NCI-H1436 treated with DMSO at 0.1 percent for 48 hours (cell line): ENCODE results near the gene ORAI2.

Experiments used
- DNase-seq: peaks from one replicate; lab custom pipeline; 2025; lab: John Stamatoyannopoulos, UW

Gene ORAI2

DNA sequence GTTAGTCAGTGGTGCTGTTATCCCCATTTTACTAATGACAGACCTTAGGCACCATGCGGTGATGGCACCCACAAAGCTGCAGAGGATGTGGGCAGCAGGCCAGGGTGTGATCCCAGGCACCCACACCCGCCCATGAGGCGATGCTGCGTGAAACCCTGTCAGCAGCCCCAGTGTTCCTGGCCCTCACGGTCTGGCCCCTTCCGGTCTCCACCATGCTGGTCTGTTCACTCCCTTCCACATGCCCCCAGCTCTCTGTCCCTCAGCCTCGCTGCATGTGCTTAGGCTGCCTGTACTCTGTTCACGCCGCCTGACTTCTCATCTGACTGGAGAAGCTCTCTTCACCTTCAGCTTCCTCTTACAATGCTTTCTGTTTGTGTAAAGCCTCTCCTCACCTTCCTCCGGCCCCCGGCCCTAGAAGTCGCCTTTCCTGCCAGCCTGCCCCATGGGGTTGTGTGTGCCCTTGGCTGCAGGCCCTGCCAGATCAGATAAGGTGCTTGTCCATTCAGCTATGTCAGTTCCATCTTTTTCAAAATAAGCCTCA, 17.6 kb upstream of the ORAI2 start:
- DNase-seq: no peak

DNA sequence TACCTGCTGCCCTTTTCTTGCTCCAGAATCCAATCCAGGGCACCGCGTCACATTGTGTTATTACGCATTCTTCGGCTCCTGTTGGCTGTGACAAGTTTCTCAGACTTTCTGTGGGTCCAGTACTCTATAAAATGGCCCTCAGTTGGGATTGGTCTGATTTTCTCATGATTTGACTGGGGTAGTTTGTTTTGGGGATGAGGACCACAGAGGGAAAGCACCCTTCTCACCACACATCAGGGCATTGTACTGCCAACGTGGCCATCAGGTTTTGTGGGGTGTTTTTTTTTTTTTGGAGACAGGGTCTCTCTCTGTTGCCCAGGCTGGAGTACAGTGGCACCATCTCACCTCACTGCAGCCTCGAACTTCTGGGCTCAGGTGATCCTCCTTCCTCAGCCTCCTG, 17.0 kb upstream of the ORAI2 start:
- no peak for DNase-seq

DNA sequence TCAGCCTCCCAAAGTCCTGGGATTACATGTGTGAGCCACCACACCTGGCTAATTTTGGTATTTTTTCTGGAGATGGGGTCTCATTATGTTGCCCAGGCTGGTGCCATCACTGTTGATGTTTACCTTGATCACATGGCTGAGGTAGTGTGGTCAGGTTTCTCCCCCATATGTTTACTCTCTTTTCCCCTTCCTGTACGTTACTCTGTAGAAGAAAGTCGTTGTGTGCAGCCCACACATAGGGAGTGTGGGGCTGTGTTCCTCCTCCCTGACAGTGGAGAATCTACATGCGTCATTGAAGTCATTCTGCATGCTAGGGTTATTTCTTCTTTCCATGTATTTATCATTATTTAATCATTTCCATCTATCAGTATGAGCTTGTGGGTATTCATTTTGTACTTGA, 16.3 kb upstream of the ORAI2 start:
- DNase-seq: no peak

DNA sequence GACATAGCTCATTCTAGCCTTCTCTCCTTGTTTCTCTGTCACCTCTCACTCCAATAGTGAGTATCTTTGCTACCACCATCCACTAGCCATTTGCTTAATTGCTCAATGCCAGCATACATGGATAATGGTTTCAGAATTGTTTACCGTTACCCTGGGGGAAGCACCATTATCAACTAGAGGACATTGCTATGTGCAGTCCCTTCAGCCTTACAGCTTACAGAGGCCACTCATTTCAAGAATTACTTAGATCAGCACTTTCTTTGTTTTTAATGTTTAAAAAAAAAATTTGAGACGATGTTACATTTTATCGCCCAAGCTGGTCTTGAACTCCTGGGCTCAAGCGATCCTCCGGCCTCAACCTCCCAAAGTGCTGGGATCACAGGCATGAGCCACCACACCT, 14.8 kb upstream of the ORAI2 start:
- DNase-seq: no peak

DNA sequence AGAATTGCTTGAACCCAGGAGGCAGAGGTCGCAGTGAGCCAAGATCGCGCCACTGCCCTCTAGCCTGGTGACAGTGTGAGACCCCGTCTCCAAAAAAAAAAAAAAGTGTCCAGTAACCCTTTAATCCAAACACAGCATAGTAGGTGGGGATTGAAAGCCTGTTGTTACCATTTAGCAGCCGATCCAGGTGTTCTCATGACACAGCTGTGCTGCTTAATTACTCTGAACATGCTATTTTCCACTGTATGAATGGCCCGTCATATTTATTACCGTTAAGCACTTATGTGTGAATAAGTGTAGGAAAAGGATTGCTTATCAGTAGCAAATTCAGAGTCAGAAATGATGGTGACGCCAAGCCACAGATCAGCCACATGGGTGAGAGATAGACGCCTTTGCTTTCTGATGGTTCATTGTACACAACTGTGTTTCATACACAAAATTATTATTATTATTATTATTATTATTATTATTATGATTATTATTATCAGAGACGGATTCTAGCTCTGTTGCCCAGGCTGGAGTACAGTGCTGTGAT, 11.6 kb upstream of the ORAI2 start:
- no peak for DNase-seq

DNA sequence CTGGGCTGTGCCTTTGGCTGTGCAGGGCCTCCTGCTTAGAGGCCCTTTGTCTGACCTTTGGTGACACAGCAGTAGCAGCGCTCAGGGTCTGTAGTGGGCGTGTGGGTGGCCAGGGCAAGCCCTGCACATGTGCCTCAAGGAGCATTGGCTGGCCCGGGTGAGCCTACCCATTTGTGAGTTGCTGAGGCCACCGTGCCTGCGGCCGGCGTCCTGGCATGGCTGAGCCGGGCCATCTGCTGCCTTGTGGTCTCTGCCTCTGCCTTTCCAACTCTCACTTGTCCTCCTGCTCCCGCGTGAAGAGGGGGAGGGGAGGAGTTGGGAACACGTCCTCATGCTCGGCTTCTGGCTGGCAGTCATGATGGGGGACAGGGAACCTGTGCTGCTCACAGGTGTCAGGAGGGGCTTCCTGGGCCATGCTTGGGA, 9.2 kb upstream of the ORAI2 start:
- no peak for DNase-seq

DNA sequence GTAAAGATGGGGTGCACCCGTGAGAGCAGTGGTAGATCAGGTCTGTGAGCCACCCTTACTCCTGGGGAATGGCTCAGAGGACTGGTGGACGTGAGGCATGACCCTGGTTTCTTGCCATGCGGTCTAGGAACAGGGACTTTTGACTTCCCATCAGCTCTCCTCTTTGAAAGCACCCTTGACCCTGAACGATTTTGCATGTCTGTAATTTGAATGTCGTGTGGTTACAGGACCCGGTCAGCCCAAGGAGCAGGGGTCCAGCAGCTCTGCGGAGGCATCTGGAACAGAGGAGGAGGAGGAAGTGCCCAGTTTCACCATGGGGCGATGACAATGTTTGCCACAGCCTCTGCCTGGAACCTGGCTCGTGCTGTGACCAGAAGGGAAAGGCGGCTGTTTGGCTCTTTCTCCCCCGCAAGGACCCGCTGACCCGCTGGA, 8.6 kb upstream of the ORAI2 start:
- DNase-seq: no peak

DNA sequence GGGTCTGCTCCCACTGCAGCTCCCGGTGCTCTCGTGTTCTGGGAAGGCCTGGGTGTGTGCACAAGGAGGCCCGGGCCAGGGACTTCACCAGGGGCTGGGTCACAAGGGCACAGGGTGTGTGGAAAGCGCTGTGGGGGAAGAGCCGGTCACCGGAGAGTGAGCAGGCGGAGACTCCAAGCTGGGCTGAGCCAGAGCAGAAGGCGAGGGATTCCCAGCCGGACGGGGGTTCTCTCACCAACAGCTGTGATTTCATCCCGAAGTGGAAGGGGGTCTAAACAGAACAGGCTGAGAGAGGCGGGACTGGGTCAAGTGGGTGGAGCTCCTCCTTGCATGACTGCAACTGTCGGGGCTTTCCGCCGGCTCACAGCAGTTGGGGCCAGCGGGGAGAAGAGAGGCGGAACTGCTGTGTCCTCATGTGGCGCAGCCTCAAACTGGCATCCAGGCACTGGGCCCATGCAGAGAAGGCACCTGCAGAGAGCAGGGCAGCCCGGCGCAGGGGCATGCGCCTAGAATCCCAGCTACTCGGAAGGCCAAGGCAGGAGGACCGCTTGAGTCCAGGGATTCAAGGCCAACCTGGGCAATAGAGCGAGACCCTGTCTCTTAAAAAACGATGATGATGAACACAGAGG, 7.6 kb upstream of the ORAI2 start:
- DNase-seq: no peak

DNA sequence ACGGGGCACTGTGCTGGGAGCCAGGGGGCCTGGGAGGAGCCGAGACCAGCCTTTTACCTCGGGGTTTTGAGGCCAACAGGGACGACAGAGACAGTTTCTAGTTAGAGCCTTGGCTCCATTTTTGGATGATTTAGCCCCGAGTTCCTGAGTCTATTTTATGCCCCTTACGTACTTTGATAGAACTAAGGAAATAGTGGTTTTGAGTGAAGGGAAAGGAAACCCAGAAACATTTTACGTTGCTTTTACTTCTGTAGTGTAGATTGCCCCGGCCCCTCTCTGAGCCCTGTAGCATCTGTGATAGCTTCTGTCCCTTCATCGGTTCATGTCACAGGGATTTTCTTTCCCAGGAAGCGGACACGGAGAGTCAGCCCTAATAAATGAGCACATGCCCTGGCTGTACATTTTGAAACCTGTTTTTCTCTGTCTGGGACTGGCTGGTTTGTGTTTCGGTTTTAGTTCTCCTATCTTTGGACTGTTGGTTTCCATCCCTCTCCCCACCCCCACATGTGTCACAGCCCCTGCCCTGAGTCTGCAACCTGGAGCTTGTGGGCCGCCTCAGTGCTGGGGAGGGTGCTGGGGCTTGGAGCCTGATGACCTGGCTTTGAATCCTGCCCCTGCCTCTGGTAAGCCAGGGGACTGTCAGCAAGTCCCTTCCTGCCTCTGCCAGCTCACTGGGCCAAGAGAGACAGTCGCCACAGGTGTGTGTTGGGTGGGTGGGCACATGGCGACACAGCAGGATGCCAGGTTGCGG, 6.9 kb upstream of the ORAI2 start:
- no peak for DNase-seq

DNA sequence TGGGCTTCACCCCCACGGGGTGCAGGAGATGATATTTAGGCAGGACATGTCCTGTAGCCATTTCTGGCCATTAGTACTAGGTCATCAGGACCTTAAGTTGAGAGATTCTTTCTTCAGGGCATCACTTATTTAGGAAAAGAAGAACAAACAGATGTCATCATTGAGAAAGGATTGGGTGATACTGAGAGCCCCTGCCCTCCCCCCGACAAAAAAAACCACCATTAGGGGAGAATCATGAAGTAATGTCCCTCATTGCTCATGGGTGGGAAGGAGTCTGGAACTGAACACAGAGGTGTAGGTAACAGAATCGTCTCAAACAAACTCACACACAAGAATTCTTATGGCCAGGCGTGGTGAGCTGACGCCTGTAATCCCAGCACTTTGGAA, 6.4 kb upstream of the ORAI2 start:
- no peak for DNase-seq

DNA sequence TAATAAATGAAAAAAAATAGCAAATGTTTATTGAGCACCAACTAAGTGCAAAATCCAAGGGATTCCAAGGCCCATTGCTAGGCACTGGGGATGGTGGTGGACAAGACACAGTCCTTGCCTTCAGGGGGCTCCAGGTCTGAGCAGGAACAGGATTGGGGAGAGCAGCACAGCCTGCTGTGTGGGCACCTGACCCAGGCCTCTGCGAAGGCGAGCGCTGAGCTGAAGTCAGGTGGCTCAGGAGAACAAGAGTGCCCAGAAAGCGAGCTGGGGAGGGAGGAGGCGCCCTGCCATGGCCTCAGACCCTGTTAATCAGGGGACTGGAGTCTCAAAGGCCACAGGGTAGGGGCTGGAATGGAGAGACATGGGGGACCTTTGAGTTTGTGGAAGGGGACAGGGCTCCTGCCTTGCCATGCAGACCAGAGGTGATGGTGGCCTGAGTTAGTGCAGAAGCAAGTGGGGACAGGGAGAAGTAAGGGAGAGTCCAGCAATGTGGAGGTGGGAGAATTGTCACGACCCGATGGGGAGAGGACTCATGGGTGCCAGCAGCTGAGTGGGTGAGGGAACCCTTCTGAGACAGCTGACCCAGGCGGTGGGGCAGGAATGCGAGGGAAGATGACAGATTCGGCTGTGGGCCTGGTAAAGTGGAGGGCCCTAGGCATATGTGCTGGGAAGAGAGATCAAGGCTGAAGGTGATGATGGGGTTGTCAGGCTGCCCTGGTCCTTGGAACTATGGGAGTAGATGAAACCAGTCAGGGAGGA, 4.1 kb upstream of the ORAI2 start:
- no peak for DNase-seq

DNA sequence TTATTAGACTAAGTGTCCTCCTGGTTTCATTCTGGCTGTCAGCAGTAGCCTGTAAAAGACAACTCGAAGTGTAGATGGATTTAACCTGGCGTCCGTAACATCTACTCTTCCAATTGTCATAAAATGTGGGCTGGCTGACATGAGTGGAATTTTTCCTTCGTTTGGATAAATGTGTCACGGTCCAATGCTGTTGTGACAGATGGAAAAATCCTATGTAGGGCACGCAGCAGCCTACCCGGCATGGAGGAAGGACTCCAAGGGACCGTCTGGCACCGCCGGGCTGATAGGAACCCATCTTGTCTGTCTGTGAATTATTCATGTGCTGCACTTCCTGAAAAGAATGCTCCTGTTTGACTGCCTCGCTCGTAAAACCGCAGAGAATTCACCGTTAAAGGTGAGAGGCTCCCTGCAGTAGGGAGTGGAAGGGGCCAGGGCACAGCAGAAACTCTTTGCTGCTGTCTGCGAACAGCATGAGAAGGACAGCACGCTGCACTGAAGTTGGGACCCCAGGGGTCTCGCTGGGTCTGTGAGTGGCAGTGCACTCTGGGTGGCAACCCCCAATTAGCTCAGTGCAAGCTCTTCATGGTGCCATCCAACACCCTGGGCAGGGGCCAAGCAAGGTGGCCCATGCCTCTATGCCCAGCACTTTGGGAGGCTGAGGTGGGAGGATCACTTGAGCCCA, 1.6 kb upstream of the ORAI2 start:
- no peak for DNase-seq

DNA sequence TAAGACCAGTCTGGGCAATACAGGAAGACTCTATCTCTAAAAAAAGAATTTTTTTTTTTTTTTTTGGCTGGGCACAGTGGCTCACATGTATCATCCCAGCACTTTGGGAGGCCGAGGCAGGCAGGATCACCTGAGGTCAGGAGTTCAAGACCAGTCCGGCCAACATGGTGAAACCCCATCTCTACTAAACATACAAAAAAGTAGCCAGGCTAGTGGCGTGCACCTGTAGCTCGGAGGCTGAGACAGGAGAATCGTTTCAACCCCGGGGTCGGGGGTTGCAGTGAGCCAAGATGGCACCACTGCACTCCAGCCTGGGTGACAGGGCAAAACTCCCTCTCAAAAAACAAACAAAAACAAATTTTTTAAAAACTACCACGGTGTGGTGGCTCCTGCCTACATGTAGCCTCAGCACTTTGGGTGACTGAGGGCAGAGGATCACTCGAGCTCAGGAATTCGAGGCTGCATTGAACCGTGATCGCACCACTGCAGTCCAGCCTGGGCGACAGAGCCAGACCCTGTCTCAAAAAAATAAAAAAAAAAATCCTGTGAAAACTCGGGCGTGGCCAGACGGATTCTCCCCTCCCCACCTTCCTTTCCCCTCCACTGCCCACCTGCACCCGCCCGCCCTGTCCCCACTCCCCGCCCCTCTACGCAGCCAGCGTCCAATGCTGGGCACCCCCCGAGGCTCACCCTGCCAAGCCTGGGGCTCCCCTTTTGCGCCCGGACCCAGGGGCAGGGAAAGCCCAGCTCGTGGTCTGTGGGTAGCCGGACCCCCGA, 745 bp upstream of the ORAI2 start:
- no peak for DNase-seq

DNA sequence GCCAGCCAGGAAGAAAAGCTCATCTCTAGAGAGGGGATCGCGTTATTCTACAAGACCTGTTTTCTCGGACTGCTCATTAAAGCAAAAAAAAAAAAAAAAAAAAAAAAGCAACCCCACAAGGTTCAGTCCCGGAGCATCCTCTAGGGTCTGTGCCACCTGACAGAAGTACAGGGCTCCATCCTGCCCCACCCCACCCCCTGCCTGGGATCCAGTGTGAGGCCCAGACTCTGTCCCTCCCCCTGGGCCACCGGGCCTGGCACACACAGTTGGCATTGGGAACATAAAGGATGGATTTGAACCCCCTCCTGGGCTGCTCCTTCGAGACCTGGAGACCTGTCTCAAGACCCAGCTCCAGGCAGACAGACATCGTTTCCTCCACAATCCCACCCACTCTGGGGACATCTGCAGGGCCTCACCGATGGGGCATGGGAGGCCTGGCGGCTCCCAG, 688 bp downstream of the ORAI2 start:
- no peak for DNase-seq

DNA sequence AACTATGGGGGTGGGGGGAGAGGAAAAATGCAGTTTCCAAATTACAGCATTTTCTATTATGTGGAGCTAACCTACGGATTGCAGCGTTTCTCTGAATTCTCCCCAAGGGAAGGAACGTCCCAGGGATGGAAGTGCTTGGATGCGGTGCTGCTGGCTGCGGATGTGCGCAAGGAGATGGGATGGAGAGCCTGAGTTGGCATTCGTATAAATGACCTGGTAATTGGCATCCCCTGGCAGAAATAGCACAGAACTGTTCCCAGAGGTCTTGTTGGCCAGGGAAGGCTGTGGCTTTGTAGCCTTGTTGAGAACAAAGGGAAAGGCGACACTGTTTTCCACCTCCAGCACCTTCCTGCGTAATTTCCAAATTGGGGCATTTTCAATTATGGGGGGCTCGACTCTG, 2.7 kb downstream of the ORAI2 start:
- DNase-seq: no peak

DNA sequence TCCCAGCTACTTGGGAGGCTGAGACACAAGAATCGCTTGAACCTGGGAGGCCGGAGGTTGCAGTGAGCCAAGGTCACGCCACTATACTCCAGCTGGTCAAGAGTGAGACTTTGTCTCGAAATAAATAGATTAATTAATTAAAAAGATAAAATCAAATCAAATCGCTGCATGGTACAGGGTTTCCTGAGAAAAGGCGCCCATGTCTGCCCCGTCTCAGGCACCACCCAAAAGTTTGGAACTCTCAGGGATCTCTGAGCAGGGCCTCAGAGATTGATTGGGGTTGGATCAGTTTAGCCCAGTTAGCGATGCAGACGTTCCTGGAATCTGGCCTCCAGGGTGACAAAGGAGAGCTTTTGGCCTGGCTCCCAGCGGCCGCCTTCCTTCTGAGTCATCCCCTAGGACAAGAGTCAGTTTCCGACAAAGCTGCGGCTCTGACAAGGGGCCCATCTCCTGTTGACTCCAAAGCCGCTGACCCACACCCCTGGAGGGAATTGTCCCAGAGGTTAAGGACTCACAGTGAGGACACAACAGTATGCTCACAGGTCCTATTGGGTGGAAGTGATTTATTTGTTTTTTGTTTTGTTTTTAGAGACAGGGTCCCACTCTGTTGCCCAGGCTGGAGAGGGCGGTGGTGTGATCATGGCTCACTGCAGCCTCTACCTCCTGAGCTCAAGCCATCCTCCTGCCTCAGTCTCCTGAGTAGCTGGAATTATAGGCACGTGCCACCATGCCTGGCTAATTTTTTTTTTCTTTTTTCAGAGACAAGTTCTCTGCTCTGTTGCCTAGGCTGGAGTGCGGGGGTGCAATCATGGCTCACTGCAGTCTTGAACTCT, 6.8 kb downstream of the ORAI2 start:
- DNase-seq: no peak

DNA sequence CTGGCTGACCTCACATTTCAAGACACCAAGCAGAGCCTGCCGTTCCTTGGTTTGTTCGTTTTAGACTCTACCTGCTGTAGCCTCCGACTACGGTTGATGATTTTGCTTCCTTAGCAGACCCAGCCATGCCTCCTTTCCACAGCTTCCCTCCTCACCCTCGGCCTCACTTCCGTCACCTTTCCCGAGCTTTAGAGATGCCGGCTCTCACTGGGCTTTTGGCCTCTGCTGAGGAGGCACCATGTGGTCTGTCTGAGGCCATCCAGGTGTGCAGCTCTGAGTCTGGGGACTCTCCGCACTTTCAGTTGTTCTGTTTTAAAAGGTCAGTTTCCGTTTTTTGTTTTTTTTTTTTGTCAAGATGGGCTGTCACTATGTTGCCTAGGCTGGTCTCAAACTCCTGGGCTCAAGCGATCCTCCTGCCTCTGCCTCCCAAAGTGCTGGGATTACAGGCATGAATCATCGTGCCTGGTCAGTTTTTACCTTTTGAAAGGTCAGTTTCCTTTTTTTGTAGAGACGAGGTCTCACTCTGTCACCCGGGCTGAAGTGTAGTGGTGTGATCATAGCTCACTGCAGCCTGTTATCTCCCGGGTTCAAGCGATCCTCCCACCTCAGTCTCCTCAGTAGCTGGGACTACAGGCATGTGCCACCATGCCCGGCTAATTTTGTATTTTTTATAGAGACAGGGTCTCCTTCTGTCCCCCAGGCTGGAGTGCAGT, 11.7 kb downstream of the ORAI2 start:
- no peak for DNase-seq

DNA sequence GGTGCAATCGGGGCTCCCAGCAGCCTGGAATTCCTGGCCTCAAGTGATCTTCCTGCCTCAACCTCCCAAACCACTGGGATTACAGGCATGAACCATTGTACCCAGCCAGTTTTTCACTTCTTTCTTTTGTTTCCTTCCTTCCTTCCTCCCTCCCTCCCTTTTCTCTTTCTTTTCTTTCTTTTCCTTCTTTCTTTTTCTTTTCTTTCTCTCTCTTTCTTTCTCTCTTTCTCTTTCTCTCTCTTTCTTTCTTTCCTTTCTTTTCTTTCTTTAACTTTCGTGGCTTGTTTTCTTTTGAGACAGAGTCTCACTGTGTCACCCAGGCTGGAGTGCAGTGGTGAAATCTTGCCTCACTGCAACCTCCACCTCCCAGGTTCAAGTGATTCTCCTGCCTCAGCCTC, 12.3 kb downstream of the ORAI2 start:
- no peak for DNase-seq

DNA sequence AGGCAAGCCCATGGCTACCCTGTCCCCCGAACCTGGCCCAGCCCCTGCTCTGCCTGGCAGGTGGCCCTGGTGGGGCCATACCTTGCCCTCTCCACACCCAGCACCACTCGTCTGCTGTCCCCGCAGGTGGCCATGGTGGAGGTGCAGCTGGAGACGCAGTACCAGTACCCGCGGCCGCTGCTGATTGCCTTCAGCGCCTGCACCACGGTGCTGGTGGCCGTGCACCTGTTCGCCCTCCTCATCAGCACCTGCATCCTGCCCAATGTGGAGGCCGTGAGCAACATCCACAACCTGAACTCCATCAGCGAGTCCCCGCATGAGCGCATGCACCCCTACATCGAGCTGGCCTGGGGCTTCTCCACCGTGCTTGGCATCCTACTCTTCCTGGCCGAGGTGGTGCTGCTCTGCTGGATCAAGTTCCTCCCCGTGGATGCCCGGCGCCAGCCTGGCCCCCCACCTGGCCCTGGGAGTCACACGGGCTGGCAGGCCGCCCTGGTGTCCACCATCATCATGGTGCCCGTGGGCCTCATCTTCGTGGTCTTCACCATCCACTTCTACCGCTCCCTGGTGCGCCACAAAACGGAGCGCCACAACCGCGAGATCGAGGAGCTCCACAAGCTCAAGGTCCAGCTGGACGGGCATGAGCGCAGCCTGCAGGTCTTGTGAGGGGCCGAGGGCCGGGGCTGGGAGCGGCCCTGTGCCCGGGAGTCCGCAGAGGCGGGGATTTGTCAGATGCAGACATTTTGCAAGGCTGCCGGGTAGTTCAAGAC, 13.2 kb downstream of the ORAI2 start:
- DNase-seq: no peak
